Sigmoid colon (tissue), 4 donors: ENCODE data around the gene KCNK3.

Experiments used
- CTCF ChIP-seq, 4 experiments: fragments of 450-650 bp in 3 of 4; fragments of 200-600 bp in 1 of 4; IDR thresholded peaks; one replicate each; pipeline ENCODE4 v1.5.1; 2016 to 2019; ENCODE audit warnings: antibody characterized with exemption in 4 of 4, mild to moderate bottlenecking in 3 of 4, moderate library complexity in 2 of 4
- EP300 ChIP-seq, 4 donors: sonication (generic); formaldehyde crosslinking; IDR thresholded peaks; one replicate each; pipeline ENCODE4 v1.6.1; 2017; ENCODE audit warnings: antibody characterized with exemption in 4 of 4
- POLR2A ChIP-seq, 2 donors: fragments of 450-650 bp; IDR thresholded peaks; one replicate each; pipeline ENCODE4 v1.6.1; 2016; ENCODE audit warnings: antibody characterized with exemption in 2 of 2, mild to moderate bottlenecking in 2 of 2, moderate library complexity in 2 of 2
- POLR2AphosphoS5 ChIP-seq, 4 donors: sonication (generic); formaldehyde crosslinking; IDR thresholded peaks; one replicate each; pipeline ENCODE4 v1.6.1; 2017; ENCODE audit warnings: antibody characterized with exemption in 4 of 4

GRCh38 chr2:26739514-26739913 lies 47.0 kb downstream of the KCNK3 start:
- no peak for TF ChIP-seq POLR2AphosphoS5 (IDR thresholded peaks at IDR 0.05)
- TF ChIP-seq CTCF (IDR thresholded peaks at IDR 0.05) = no peak
- no peak for TF ChIP-seq POLR2A (IDR thresholded peaks at IDR 0.05)
- TF ChIP-seq EP300 (IDR thresholded peaks at IDR 0.05) = no peak
